HCT116 (cell line): ENCODE results near the gene RARB. TPM values are rescaled to one million over a fixed set of nuclear protein-coding genes. Genes with fewer than 3 reads are reported as not detected.

Experiments used
- ATAC-seq: fragments of 200-7000 bp; cut with Tn5 transposase; 2 replicates; pipeline ENCODE4 v1.9.1; 2020; ENCODE audit warnings: mild to moderate bottlenecking, moderate library complexity
- BruUV-seq: library from RNA; stranded (reverse); fragments of 400-500 nt; replicated peaks from 2 replicates; lab custom pipeline; 2021; lab: Mats Ljungman, UMichigan
- CTCF ChIA-PET: fragments of 300-600 bp; sonication (Branson Sonifier 250); formaldehyde crosslinking; loops from one replicate; lab custom pipeline; 2021; ENCODE audit warnings: antibody characterized with exemption; lab: Charles Lee
- POLR2A ChIA-PET: fragments of 300-600, 350-600 bp; sonication (Branson Sonifier 250); formaldehyde crosslinking; loops from one replicate; lab custom pipeline; 2021; ENCODE audit warnings: antibody characterized with exemption; lab: Charles Lee
- RAD21 ChIA-PET, 2 experiments: fragments of 300-600 bp; sonication (Branson Sonifier 250); formaldehyde crosslinking; loops; one replicate each; lab custom pipeline; 2023; ENCODE audit warnings: low total read pairs in 2 of 2; ENCODE audit not compliant: uncharacterized antibody in 2 of 2, unreplicated experiment in 2 of 2, low non-redundant PET in 1 of 2; lab: Charles Lee
- DNase-seq: peaks from one replicate; pipeline ENCODE4 v3.0.0-alpha.2; 2010; ENCODE audit warnings: low read depth, low spot score
- H2AFZ ChIP-seq: fragments of 200-600 bp; shearing (Covaris generic), sonication (generic); 2 replicates; pipeline ENCODE4 v1.6.1; 2017; ENCODE audit warnings: low read depth, mixed run types, mixed read lengths, antibody characterized with exemption, low read length; ENCODE audit not compliant: poor library complexity, severe bottlenecking
- H3K27ac ChIP-seq: 2 replicates; pipeline ENCODE4 v1.5.1; 2012; ENCODE audit warnings: low read depth, low read length
- H3K27me3 ChIP-seq: fragments of 200-600 bp; sonication (generic); 2 replicates; pipeline ENCODE4 v1.6.1; 2016; ENCODE audit warnings: mixed run types, low read length, mixed read lengths; ENCODE audit not compliant: insufficient read depth
- H3K36me3 ChIP-seq, 2 experiments: fragments of 200-500 bp in 1 of 2; fragments of 200-600 bp in 1 of 2; sonication (Bioruptor generic) in 1 of 2; sonication (generic) in 1 of 2; 2 replicates each; pipeline versions ENCODE4 v1.5.1 to v1.6.1; 2014 to 2016; ENCODE audit warnings: low read length in 2 of 2, inconsistent platforms in 1 of 2, mixed read lengths in 1 of 2, mixed run types in 1 of 2; ENCODE audit not compliant: insufficient read depth in 2 of 2, control insufficient read depth in 1 of 2
- H3K4me1 ChIP-seq, 2 experiments: fragments of 200-600 bp in 1 of 2; sonication (generic) in 1 of 2; 2 replicates each; pipeline versions ENCODE4 v1.5.1 to v1.6.1; 2012 to 2017; ENCODE audit warnings: low read length in 2 of 2, inconsistent platforms in 1 of 2, mild to moderate bottlenecking in 1 of 2, mixed read lengths in 1 of 2, mixed run types in 1 of 2, moderate library complexity in 1 of 2; ENCODE audit not compliant: insufficient read depth in 2 of 2, control insufficient read depth in 1 of 2
- H3K4me2 ChIP-seq: fragments of 200-600 bp; sonication (generic); 2 replicates; pipeline ENCODE4 v1.6.1; 2017; ENCODE audit warnings: mixed run types, low read length, mixed read lengths
- H3K4me3 ChIP-seq, 2 experiments: fragments of 200-600 bp in 1 of 2; sonication (generic) in 1 of 2; replicated peaks in 1 of 2; 2 replicates each; pipeline ENCODE4 v1.5.1; 2011 to 2016; ENCODE audit warnings: low read length in 2 of 2, control low read depth in 1 of 2, low read depth in 1 of 2, mild to moderate bottlenecking in 1 of 2, mixed read lengths in 1 of 2, mixed run types in 1 of 2
- H3K79me2 ChIP-seq: fragments of 200-600 bp; sonication (generic); 2 replicates; pipeline ENCODE4 v1.6.1; 2017; ENCODE audit warnings: mild to moderate bottlenecking, mixed run types, low read length, moderate library complexity, mixed read lengths; ENCODE audit not compliant: insufficient read depth
- H3K9ac ChIP-seq: fragments of 200-600 bp; sonication (generic); 2 replicates; pipeline ENCODE4 v1.6.1; 2016; ENCODE audit warnings: low read length, mixed read lengths
- H3K9me2 ChIP-seq: fragments of 200-600 bp; sonication (generic), shearing (Covaris generic); 2 replicates; pipeline ENCODE4 v1.6.1; 2017; ENCODE audit warnings: mixed run types, mild to moderate bottlenecking, moderate library complexity; ENCODE audit not compliant: insufficient read depth
- H3K9me3 ChIP-seq, 2 experiments: fragments of 200-500 bp in 1 of 2; fragments of 200-600 bp in 1 of 2; sonication (Bioruptor generic) in 1 of 2; sonication (generic) in 1 of 2; 2 replicates each; pipeline ENCODE4 v1.6.1; 2014 to 2017; ENCODE audit warnings: low read length in 2 of 2, mixed read lengths in 2 of 2, inconsistent platforms in 1 of 2, low read depth in 1 of 2, mild to moderate bottlenecking in 1 of 2, mixed run types in 1 of 2, moderate library complexity in 1 of 2; ENCODE audit not compliant: control insufficient read depth in 1 of 2, insufficient read depth in 1 of 2
- H4K20me1 ChIP-seq: fragments of 200-600 bp; sonication (generic), shearing (Covaris generic); 2 replicates; pipeline ENCODE4 v1.6.1; 2017; ENCODE audit warnings: mixed run types, mild to moderate bottlenecking, moderate library complexity; ENCODE audit not compliant: insufficient read depth
- ATF3 ChIP-seq: IDR thresholded peaks from 2 replicates; pipeline ENCODE4 v1.6.1; 2012
- CTCF ChIP-seq, 3 experiments: fragments of 200-600 bp in 1 of 3; sonication (generic) in 1 of 3; IDR thresholded peaks in 2 of 3; conservative IDR thresholded peaks in 1 of 3; 2 replicates each; pipeline ENCODE4 v1.5.1; 2012 to 2017; ENCODE audit warnings: low read depth in 2 of 3, low read length in 2 of 3, antibody characterized with exemption in 1 of 3, borderline replicate concordance in 1 of 3, control low read depth in 1 of 3, mild to moderate bottlenecking in 1 of 3, mixed read lengths in 1 of 3, mixed run types in 1 of 3, moderate library complexity in 1 of 3; ENCODE audit not compliant: insufficient read depth in 1 of 3
- EGR1 ChIP-seq: IDR thresholded peaks from 2 replicates; pipeline ENCODE4 v1.6.1; 2012; ENCODE audit warnings: low read depth
- ELF1 ChIP-seq: IDR thresholded peaks from 2 replicates; pipeline ENCODE4 v1.6.1; 2012; ENCODE audit warnings: low read depth, borderline replicate concordance
- EZH2 ChIP-seq: fragments of 200-600 bp; sonication (generic); IDR thresholded peaks from 2 replicates; pipeline ENCODE4 v1.6.1; 2017; ENCODE audit warnings: antibody characterized with exemption, mixed run types
- FOSL1 ChIP-seq: IDR thresholded peaks from 2 replicates; pipeline ENCODE4 v1.6.1; 2012; ENCODE audit warnings: low read depth
- MAX ChIP-seq: IDR thresholded peaks from 2 replicates; pipeline ENCODE4 v1.6.1; 2012
- POLR2A ChIP-seq: IDR thresholded peaks from 2 replicates; pipeline ENCODE4 v1.7.0; 2011; ENCODE audit warnings: borderline replicate concordance; ENCODE audit not compliant: insufficient read depth, insufficient read length; ENCODE audit errors: extremely low read depth
- REST ChIP-seq: IDR thresholded peaks from 2 replicates; pipeline ENCODE4 v1.6.1; 2012; ENCODE audit warnings: low read depth
- YY1 ChIP-seq: IDR thresholded peaks from 2 replicates; pipeline ENCODE4 v1.6.1; 2011; ENCODE audit warnings: low read length, low read depth, moderate library complexity, mild to moderate bottlenecking; ENCODE audit not compliant: insufficient replicate concordance; ENCODE audit errors: extremely low read depth
- ZBTB33 ChIP-seq: IDR thresholded peaks from 2 replicates; pipeline ENCODE4 v1.6.1; 2011; ENCODE audit warnings: mild to moderate bottlenecking, low read length, moderate library complexity; ENCODE audit not compliant: insufficient replicate concordance; ENCODE audit errors: extremely low read depth
- ZNF274 ChIP-seq: fragments of 200-500 bp; sonication (Bioruptor generic); IDR thresholded peaks from 2 replicates; pipeline ENCODE4 v1.6.1; 2014; ENCODE audit warnings: mild to moderate bottlenecking, low read depth, low read length, inconsistent platforms
- intact Hi-C: fragments of 100-400 bp; cut with micrococcal nuclease; formaldehyde crosslinking; loops from 2 replicates; pipeline ENCODE4 v1.10.0; 2022
- total RNA-seq: library from RNA; stranded (reverse); gene quantifications from one replicate; pipeline ENCODE4 v1.2.1, GENCODE V29; 2021; ENCODE audit not compliant: unreplicated experiment

RARB gene
- total RNA-seq, 1 experiment from 2014 or later, result not detected

GRCh38 chr3:25412269-25412668, 15.8 kb upstream of the RARB start (continued):
- no peak for TF ChIP-seq ZNF274
- TF ChIP-seq ATF3, result no peak
- no peak for TF ChIP-seq CTCF (IDR thresholded peaks at IDR 0.05 in 2 of 3, conservative IDR thresholded peaks at IDR 0.05 in 1 of 3; ENCODE audit: borderline replicate concordance in 1 of 3, insufficient read depth in 1 of 3, low read depth in 2 of 3, low read length in 2 of 3)
- TF ChIP-seq EGR1, result no peak
- TF ChIP-seq POLR2A, result no peak
- TF ChIP-seq MAX, result no peak

- BruUV-seq, result no TSS peak
- no peaks in the 10 kb centered on the region for H3K9me3 ChIP-seq
- no peak overlapping the region for H3K4me2 ChIP-seq
- peaks cover 46% of the 10 kb centered on the region for H3K27me3 ChIP-seq
- H3K9ac ChIP-seq, result no peak overlapping the region
- DNase-seq (no peak), ATAC-seq (no peak)
- ChIA-PET RAD21 (no interaction called here), CTCF (no interaction called here), POLR2A (no interaction called here)
- H3K36me3 ChIP-seq, result no peaks in the 10 kb centered on the region
- H3K9me2 ChIP-seq, result no peaks in the 10 kb centered on the region
- no peaks in the 10 kb centered on the region for H3K79me2 ChIP-seq
- H3K27ac ChIP-seq, result no peak overlapping the region
- H2AFZ ChIP-seq, result no peak overlapping the region
- H3K4me1 ChIP-seq, result no peaks in the 10 kb centered on the region
- H3K4me3 ChIP-seq, result no peak overlapping the region
- TF ChIP-seq EZH2 (no peak), ELF1 (no peak), REST (no peak), YY1 (no peak), ZBTB33 (no peak), FOSL1 (no peak)
- intact Hi-C loops, result no loop called here
- H4K20me1 ChIP-seq, result no peaks in the 10 kb centered on the region
Measured at GRCh38 chr3:25416176-25416575, 11.9 kb upstream of the RARB start.
